H1 (cell line): Measurements from ENCODE around the gene TRIM24. TPM values are rescaled to one million over a fixed set of nuclear protein-coding genes. Genes with fewer than 3 reads are reported as not detected.

Experiments used
- CTCF ChIA-PET: fragments of 300-600 bp; sonication (Branson Sonifier 250); formaldehyde crosslinking; loops from one replicate; lab custom pipeline; 2021; ENCODE audit not compliant: partially characterized antibody; lab: Charles Lee
- POLR2A ChIA-PET: fragments of 300-600 bp; sonication (Branson Sonifier 250); formaldehyde crosslinking; loops from one replicate; lab custom pipeline; 2021; ENCODE audit warnings: inconsistent platforms; ENCODE audit not compliant: partially characterized antibody; lab: Charles Lee
- DNase-seq, 2 experiments: peaks; one replicate each; pipeline versions ENCODE4 v3.0.0 to v3.0.0-alpha.2; 2010 to 2022; ENCODE audit warnings: low spot score in 2 of 2, low read depth in 1 of 2, mixed read lengths in 1 of 2
- FAIRE-seq: peaks from 2 replicates; lab custom pipeline; 2011; peaks lifted over from hg19 to GRCh38; lab: Jason Lieb, UNC
- H2AFZ ChIP-seq: 2 replicates; pipeline ENCODE4 v1.8.1; 2012; ENCODE audit warnings: low read length, inconsistent platforms
- H2AK5ac ChIP-seq: 2 replicates; pipeline ENCODE4 v1.6.1; 2013; ENCODE audit warnings: low read depth, low read length
- H2BK120ac ChIP-seq: replicated peaks from 2 replicates; pipeline ENCODE3; 2013; ENCODE audit warnings: low read depth, low read length, inconsistent platforms
- H2BK12ac ChIP-seq: 2 replicates; pipeline ENCODE4 v1.6.1; 2013; ENCODE audit warnings: low read depth, low read length
- H2BK15ac ChIP-seq: 2 replicates; pipeline ENCODE4 v1.6.1; 2013; ENCODE audit warnings: low read length
- H2BK20ac ChIP-seq: 2 replicates; pipeline ENCODE4 v1.6.1; 2013; ENCODE audit warnings: low read length
- H2BK5ac ChIP-seq: 2 replicates; pipeline ENCODE4 v1.6.1; 2013; ENCODE audit warnings: low read depth, low read length
- H3K14ac ChIP-seq: 2 replicates; pipeline ENCODE4 v1.6.1; 2013; ENCODE audit warnings: inconsistent platforms; ENCODE audit not compliant: insufficient read length
- H3K18ac ChIP-seq: 2 replicates; pipeline ENCODE4 v1.6.1; 2013; ENCODE audit warnings: low read length; ENCODE audit errors: extremely low read depth
- H3K23ac ChIP-seq: 2 replicates; pipeline ENCODE4 v1.6.1; 2013; ENCODE audit warnings: inconsistent platforms; ENCODE audit not compliant: insufficient read length
- H3K23me2 ChIP-seq: 2 replicates; pipeline ENCODE4 v1.6.1; 2013; ENCODE audit warnings: low read depth, low read length
- H3K27ac ChIP-seq: 2 replicates; pipeline ENCODE4 v1.6.1; 2011; ENCODE audit warnings: low read depth, low read length, inconsistent platforms
- H3K27me3 ChIP-seq, 4 experiments: replicated peaks in 1 of 4; 1 replicate in 1 of 4; 2 replicates in 3 of 4; pipeline versions ENCODE4 v1.6.1 to v1.8.1; 2011 to 2013; ENCODE audit warnings: low read length in 3 of 4, mild to moderate bottlenecking in 3 of 4, inconsistent platforms in 2 of 4, mixed read lengths in 2 of 4, moderate library complexity in 1 of 4; ENCODE audit not compliant: control insufficient read depth in 3 of 4, insufficient read depth in 3 of 4; ENCODE audit errors: extremely low read depth in 1 of 4
- H3K36me3 ChIP-seq, 4 experiments: 2 replicates each; pipeline versions ENCODE4 v1.6.1 to v1.8.1; 2011 to 2013; ENCODE audit warnings: mild to moderate bottlenecking in 4 of 4, low read length in 3 of 4, moderate library complexity in 2 of 4, control low read depth in 1 of 4, inconsistent platforms in 1 of 4; ENCODE audit not compliant: insufficient read depth in 4 of 4, control insufficient read depth in 2 of 4
- H3K4ac ChIP-seq: replicated peaks from 2 replicates; pipeline ENCODE3; 2013; ENCODE audit warnings: low read length, low read depth, mixed read lengths, inconsistent platforms; ENCODE audit not compliant: insufficient read length
- H3K4me1 ChIP-seq, 4 experiments: replicated peaks in 1 of 4; 1 replicate in 1 of 4; 2 replicates in 3 of 4; pipeline versions ENCODE4 v1.6.1 to v1.8.1; 2011 to 2013; ENCODE audit warnings: low read length in 3 of 4, inconsistent platforms in 2 of 4, mixed read lengths in 1 of 4; ENCODE audit not compliant: insufficient read depth in 4 of 4, control insufficient read depth in 3 of 4
- H3K4me2 ChIP-seq, 2 experiments: 2 replicates each; pipeline versions ENCODE4 v1.6.1 to v1.8.1; 2011 to 2013; ENCODE audit warnings: low read depth in 2 of 2, low read length in 2 of 2, control low read depth in 1 of 2, inconsistent platforms in 1 of 2, mild to moderate bottlenecking in 1 of 2; ENCODE audit not compliant: insufficient read depth in 1 of 2
- H3K4me3 ChIP-seq, 4 experiments: fragments of 200-600, 300-600 bp in 1 of 4; sonication (generic), shearing (Covaris generic), sonication (Bioruptor Twin) in 1 of 4; 2 replicates each; pipeline versions ENCODE4 v1.5.1 to v1.8.1; 2011 to 2016; ENCODE audit warnings: low read length in 4 of 4, low read depth in 3 of 4, control low read depth in 2 of 4, inconsistent platforms in 2 of 4, mild to moderate bottlenecking in 2 of 4, mixed read lengths in 1 of 4, moderate library complexity in 1 of 4; ENCODE audit not compliant: insufficient read depth in 2 of 4; ENCODE audit errors: extremely low read depth in 1 of 4
- H3K56ac ChIP-seq: replicated peaks from 2 replicates; pipeline ENCODE3; 2013; ENCODE audit warnings: low read depth, mild to moderate bottlenecking, mixed read lengths, low read length, inconsistent platforms; ENCODE audit not compliant: insufficient read length
- H3K79me1 ChIP-seq: 2 replicates; pipeline ENCODE4 v1.6.1; 2013; ENCODE audit warnings: low read depth, low read length, control low read depth
- H3K79me2 ChIP-seq, 2 experiments: 2 replicates each; pipeline versions ENCODE4 v1.6.1 to v1.8.1; 2012 to 2013; ENCODE audit warnings: low read length in 2 of 2, mild to moderate bottlenecking in 2 of 2, inconsistent platforms in 1 of 2; ENCODE audit not compliant: insufficient read depth in 2 of 2, control insufficient read depth in 1 of 2
- H3K9ac ChIP-seq, 4 experiments: replicated peaks in 1 of 4; 1 replicate in 1 of 4; 2 replicates in 3 of 4; pipeline versions ENCODE4 v1.6.1 to v1.8.1; 2011 to 2013; ENCODE audit warnings: low read depth in 3 of 4, low read length in 3 of 4, control low read depth in 2 of 4, mild to moderate bottlenecking in 2 of 4, moderate library complexity in 2 of 4, inconsistent platforms in 1 of 4; ENCODE audit errors: extremely low read depth in 1 of 4
- H3K9me3 ChIP-seq, 2 experiments: 2 replicates each; pipeline versions ENCODE4 v1.6.1 to v1.8.1; 2012 to 2013; ENCODE audit warnings: mild to moderate bottlenecking in 2 of 2, moderate library complexity in 2 of 2, control low read depth in 1 of 2, inconsistent platforms in 1 of 2, low read depth in 1 of 2, low read length in 1 of 2, mixed read lengths in 1 of 2; ENCODE audit not compliant: insufficient read depth in 2 of 2
- H4K20me1 ChIP-seq, 2 experiments: replicated peaks in 1 of 2; 2 replicates each; pipeline versions ENCODE3 to v1.8.1; 2011 to 2013; ENCODE audit warnings: inconsistent platforms in 2 of 2, low read length in 2 of 2, mild to moderate bottlenecking in 1 of 2; ENCODE audit not compliant: insufficient read depth in 2 of 2, control insufficient read depth in 1 of 2
- H4K5ac ChIP-seq: 2 replicates; pipeline ENCODE4 v1.6.1; 2013; ENCODE audit warnings: low read length, low read depth, mixed read lengths, inconsistent platforms; ENCODE audit not compliant: insufficient read length
- H4K8ac ChIP-seq: 2 replicates; pipeline ENCODE4 v1.8.0; 2013; ENCODE audit warnings: mild to moderate bottlenecking, moderate library complexity, low read length, inconsistent platforms; ENCODE audit not compliant: insufficient read depth; ENCODE audit errors: extremely low read depth
- H4K91ac ChIP-seq: replicated peaks from 2 replicates; pipeline ENCODE3; 2013; ENCODE audit warnings: low read length, mixed read lengths, inconsistent platforms; ENCODE audit not compliant: insufficient read length
- KDM1A ChIP-seq: fragments of 200-600, 300-600 bp; sonication (generic); IDR thresholded peaks from 2 replicates; pipeline ENCODE4 v1.7.1; 2016; ENCODE audit warnings: mild to moderate bottlenecking, low read length, borderline replicate concordance
- KDM5A ChIP-seq: fragments of 200-600 bp; IDR thresholded peaks from 2 replicates; pipeline ENCODE4 v1.7.1; 2012; ENCODE audit warnings: mild to moderate bottlenecking, low read length, inconsistent platforms, mixed read lengths
- NRF1 ChIP-seq: IDR thresholded peaks from 2 replicates; pipeline ENCODE4 v1.6.1; 2011; ENCODE audit warnings: mild to moderate bottlenecking, low read depth, low read length, improper control_type of control experiment
- RFX5 ChIP-seq: IDR thresholded peaks from 2 replicates; pipeline ENCODE4 v1.6.1; 2011; ENCODE audit warnings: low read depth, low read length, improper control_type of control experiment, borderline replicate concordance
- SUZ12 ChIP-seq: fragments of 200-600 bp; sonication (generic); IDR thresholded peaks from 2 replicates; pipeline ENCODE4 v1.6.1; 2012; ENCODE audit warnings: mild to moderate bottlenecking, inconsistent platforms, low read length, moderate library complexity, mixed read lengths
- WGBS, 2 experiments: shearing (Covaris generic) in 1 of 2; methylation state at CpG; one replicate each; pipeline versions ENCODE4 v1.1.6 to v1.1.7; 2013 to 2015; ENCODE audit warnings: low lambda C conversion rate in 2 of 2, mixed read lengths in 2 of 2, inconsistent platforms in 1 of 2, low coverage in 1 of 2, missing lambda C conversion rate in 1 of 2; ENCODE audit not compliant: insufficient replicate concordance in 2 of 2, insufficient coverage in 1 of 2, insufficient read length in 1 of 2; ENCODE audit errors: extremely low coverage in 1 of 2, missing lambda C conversion rate in 1 of 2; 5-methylcytosine and 5-hydroxymethylcytosine counted together
- polyA plus RNA-seq, 7 experiments: library from polyadenylated mRNA; depleted of rRNA in 3 of 7; stranded (reverse) in 5 of 7; unstranded in 2 of 7; fragments of >200 nt in 5 of 7; fragments of 200-250 nt in 2 of 7; gene quantifications; 1 replicate in 5 of 7; 2 replicates in 1 of 7; 4 replicates in 1 of 7; pipeline versions ENCODE4 v1.2.1 to v1.2.3, GENCODE V29; 2011 to 2013; ENCODE audit warnings: missing spikeins in 2 of 7, mixed read lengths in 2 of 7
- total RNA-seq: library from RNA; stranded (reverse); fragmentation: NEBNext Ultra II Directional; extraction: Animal tissue kit (Norgen Biotek cat#: 25700); gene quantifications from 2 replicates; pipeline ENCODE4 v1.2.1, GENCODE V29; 2021

The TRIM24 gene
- total and polyA plus RNA-seq, 2 of the 8 experiments (the other 6 are each of a cell fraction or from before 2014, with no cell fraction given): 67.6 to 149 TPM

- H3K79me1 ChIP-seq: no peaks in the 10 kb centered on the region
- no peak overlapping the region for H3K14ac ChIP-seq
- H2BK15ac ChIP-seq: peak overlapping the region; percentile 74; the same call in 1 of the 2 replicates
- CTCF ChIA-PET: interaction anchor here (0.6 to 0.8 kb wide), 2 partner anchors 255 to 288 kb away, joined by 3 to 4 read pairs; no protein-coding TSS in a partner anchor
- no peak overlapping the region for H3K4me3 ChIP-seq
- no peak overlapping the region for H3K18ac ChIP-seq
- no peak overlapping the region for H4K5ac ChIP-seq
- H3K9me3 ChIP-seq: peaks cover 0 to 1% of the 10 kb centered on the region in 2 experiments; a peak in 1 of 4 replicates
- H3K27ac ChIP-seq: no peak overlapping the region
- no peak overlapping the region for H3K4me2 ChIP-seq
- peak overlapping the region; percentile 63; the same call in 1 of the 2 replicates for H2BK5ac ChIP-seq
- FAIRE-seq (no peak), DNase-seq (no peak)
- peak overlapping the region; percentile 100 for H2BK20ac ChIP-seq
- H3K27me3 ChIP-seq: no peaks in the 10 kb centered on the region
- peak overlapping the region; percentile 46 for H3K4ac ChIP-seq
- no peak overlapping the region for H3K56ac ChIP-seq
- H3K23me2 ChIP-seq: peaks cover 3% of the 10 kb centered on the region; the same call in 1 of the 2 replicates
- no peak overlapping the region for H3K9ac ChIP-seq
- H2BK12ac ChIP-seq: peak overlapping the region; percentile 45
- H3K36me3 ChIP-seq: no peaks in the 10 kb centered on the region
- H2BK120ac ChIP-seq: peak overlapping the region; percentile 59
- 66% methylated on average over 3 of the region's 3 CpGs; no CpG with 5 or more reads in 1 of the 2 experiments for WGBS, 2 experiments
- H2AFZ ChIP-seq: no peak overlapping the region
- H3K23ac ChIP-seq: no peak overlapping the region
- no peaks in the 10 kb centered on the region for H4K20me1 ChIP-seq
- no peak for TF ChIP-seq NRF1
- TF ChIP-seq KDM1A: no peak
- TF ChIP-seq SUZ12: no peak
- no peak for TF ChIP-seq KDM5A
- no peak for TF ChIP-seq RFX5
- H2AK5ac ChIP-seq: no peak overlapping the region
- no peak overlapping the region for H4K8ac ChIP-seq
- peaks cover 2 to 5% of the 10 kb centered on the region in 2 experiments; a peak in 2 of 4 replicates for H3K79me2 ChIP-seq
- H4K91ac ChIP-seq: peak overlapping the region; percentile 13
- POLR2A ChIA-PET: interaction anchor here (0.6 to 0.9 kb wide), 3 partner anchors 286 to 888 kb away, joined by 3 to 4 read pairs (median 4); no protein-coding TSS in a partner anchor
- peaks cover 0 to 10% (median 6%) of the 10 kb centered on the region in 4 experiments; a peak in 4 of 7 replicates for H3K4me1 ChIP-seq
Observed at GRCh38 chr7:138455609-138456008, 4.5 kb upstream of the TRIM24 start.
